ENCODE results near the gene RPP30. TPM values are rescaled to one million over a fixed set of nuclear protein-coding genes. Genes with fewer than 3 reads are reported as not detected.

Gene RPP30
- total and polyA plus RNA-seq, 2 experiments from 2014 or later: 89.7 to 142 TPM

- no peak for TF ChIP-seq REST (IDR thresholded peaks at IDR 0.05; ENCODE audit: unreplicated experiment)
- no peak for TF ChIP-seq STAT1 (IDR thresholded peaks at IDR 0.05; ENCODE audit: unreplicated experiment)
- no peak for TF ChIP-seq CTCF (conservative IDR thresholded peaks at IDR 0.05; ENCODE audit: low read depth in 2 of 2)
- no peak for TF ChIP-seq POLR2AphosphoS5 (IDR thresholded peaks at IDR 0.05; ENCODE audit: low read depth)
- TF ChIP-seq EZH2phosphoT487 (IDR thresholded peaks at IDR 0.05; ENCODE audit: unreplicated experiment): no peak
- no peak for TF ChIP-seq ZNF331 (CRISPR knock-in tag; IDR thresholded peaks at IDR 0.05; ENCODE audit: low read depth)
- TF ChIP-seq CREB1 (CRISPR knock-in tag; IDR thresholded peaks at IDR 0.05; ENCODE audit: low read depth): no peak
- TF ChIP-seq ETS1 (IDR thresholded peaks at IDR 0.05): no peak
- no peak for TF ChIP-seq JUNB (IDR thresholded peaks at IDR 0.05; ENCODE audit: unreplicated experiment)
Observed at GRCh38 chr10:90905925-90906324, 34.2 kb downstream of the RPP30 start (continued).

GRCh38 chr10:90906596-90906995 is 34.8 kb downstream of the RPP30 start:
- no peak overlapping the region for H3K4me3 Mint-ChIP-seq
- H3K9me3 Mint-ChIP-seq: peaks cover 17% of the 10 kb centered on the region; the same call in 2 of the 3 replicates
- H3K27ac Mint-ChIP-seq: no peak overlapping the region
- no peak for TF ChIP-seq ETS1 (IDR thresholded peaks at IDR 0.05)
- TF ChIP-seq ZNF331 (CRISPR knock-in tag; IDR thresholded peaks at IDR 0.05; ENCODE audit: low read depth): no peak
- no peak for TF ChIP-seq REST (IDR thresholded peaks at IDR 0.05; ENCODE audit: unreplicated experiment)
- no peak for TF ChIP-seq EZH2 (IDR thresholded peaks at IDR 0.05; ENCODE audit: low read depth, unreplicated experiment)
- no peak for TF ChIP-seq JUNB (IDR thresholded peaks at IDR 0.05; ENCODE audit: unreplicated experiment)
- TF ChIP-seq CTCF (conservative IDR thresholded peaks at IDR 0.05; ENCODE audit: low read depth in 2 of 2): no peak
- TF ChIP-seq STAT1 (IDR thresholded peaks at IDR 0.05; ENCODE audit: unreplicated experiment): no peak
- TF ChIP-seq ZNF114 (CRISPR knock-in tag; IDR thresholded peaks at IDR 0.05): no peak

More at GRCh38 chr10:90906596-90906995, 34.8 kb downstream of the RPP30 start:
- DNase-seq (ENCODE audit: low spot score): no peak
- Mint-ChIP-seq H3K4me1 (no peaks in the 10 kb centered on the region; the same call in 2 of the 3 replicates), H3K27me3 (ENCODE audit: insufficient read depth, low read depth, poor library complexity) (peaks cover 12% of the 10 kb centered on the region), H3K36me3 (ENCODE audit: low read depth) (peaks cover 28% of the 10 kb centered on the region; the same call in 2 of the 3 replicates)
- ATAC-seq: no peak
- Histone ChIP-seq H3K79me2 (replicated peaks; ENCODE audit: insufficient read depth) (no peaks in the 10 kb centered on the region), H3K9me2 (ENCODE audit: insufficient read depth) (no peaks in the 10 kb centered on the region), H3K4me3 (no peak overlapping the region), H2AFZ (no peak overlapping the region), H3K27me3 (ENCODE audit: insufficient read depth) (peaks cover 12% of the 10 kb centered on the region; the same call in 1 of the 2 replicates), H3K36me3 (ENCODE audit: insufficient read depth) (no peaks in the 10 kb centered on the region), H3K4me2 (no peak overlapping the region), H3K4me1 (ENCODE audit: insufficient read depth) (no peaks in the 10 kb centered on the region), H3K27ac (ENCODE audit: low read depth) (no peak overlapping the region), H3F3A (replicated peaks; ENCODE audit: low read depth) (no peaks in the 10 kb centered on the region), H4K20me1 (replicated peaks; ENCODE audit: insufficient read depth) (no peaks in the 10 kb centered on the region)

All from GM23338 (cell line).